GM18870 (cell line): Measurements from ENCODE around the gene NFAM1.

Source experiments
- ATAC-seq: cut with Tn5 transposase; IDR thresholded peaks from one replicate; pipeline ENCODE4 v1.9.1; 2021; ENCODE audit warnings: moderate library complexity; ENCODE audit not compliant: unreplicated experiment

The NFAM1 gene, protein sequence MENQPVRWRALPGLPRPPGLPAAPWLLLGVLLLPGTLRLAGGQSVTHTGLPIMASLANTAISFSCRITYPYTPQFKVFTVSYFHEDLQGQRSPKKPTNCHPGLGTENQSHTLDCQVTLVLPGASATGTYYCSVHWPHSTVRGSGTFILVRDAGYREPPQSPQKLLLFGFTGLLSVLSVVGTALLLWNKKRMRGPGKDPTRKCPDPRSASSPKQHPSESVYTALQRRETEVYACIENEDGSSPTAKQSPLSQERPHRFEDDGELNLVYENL

DNA sequence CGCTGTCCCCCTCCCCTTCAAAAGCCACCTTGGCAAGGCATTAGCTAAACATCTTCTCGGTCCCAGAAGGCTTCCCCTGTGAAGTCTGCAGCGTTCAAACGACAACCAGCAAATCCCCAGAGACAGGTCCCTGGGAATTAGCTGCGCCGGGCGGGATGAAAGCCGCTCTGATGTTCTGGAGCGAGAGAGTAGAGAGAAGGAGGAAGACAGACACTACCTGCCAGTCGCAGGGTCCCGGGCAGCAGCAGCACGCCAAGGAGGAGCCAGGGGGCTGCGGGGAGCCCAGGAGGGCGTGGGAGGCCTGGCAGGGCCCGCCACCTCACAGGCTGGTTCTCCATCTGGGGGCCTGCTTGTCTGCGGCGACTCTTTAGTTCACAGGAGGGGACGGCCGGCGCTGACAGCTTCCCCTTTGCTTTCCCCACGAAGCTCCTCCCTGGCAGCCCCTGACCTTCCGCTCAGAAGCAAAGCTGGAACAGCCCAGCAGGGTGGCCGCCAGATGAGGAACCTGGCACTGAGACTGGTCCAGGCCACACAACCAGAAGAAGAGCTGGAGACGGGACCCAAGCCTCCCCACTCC lies at the start of gene NFAM1:
Gene NFAM1, minus strand, starts transcription at position 384 of the 577 bp plus-strand sequence. Its CDS starts 46 bp downstream, at position 338.
- ATAC-seq = no peak

DNA sequence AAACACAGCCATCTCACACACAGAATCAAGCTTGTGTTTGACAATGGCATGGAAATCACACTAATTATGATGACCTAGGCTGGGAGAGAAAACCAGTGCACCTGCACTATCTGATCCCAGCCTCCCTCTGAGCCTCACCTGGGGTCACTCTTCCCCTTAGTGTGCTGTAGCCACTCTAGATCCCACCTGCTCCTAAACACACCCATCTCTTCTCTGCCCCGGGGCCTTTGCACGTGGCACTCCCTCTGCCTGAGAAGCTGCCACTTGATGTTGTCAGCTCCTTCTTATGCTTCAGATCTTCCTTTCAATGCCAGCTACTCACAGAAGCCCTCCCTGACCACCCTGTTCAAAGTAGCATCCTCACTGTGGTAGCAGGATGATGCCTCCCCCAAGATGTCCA lies 42.9 kb upstream of the NFAM1 start:
- no peak for ATAC-seq

DNA sequence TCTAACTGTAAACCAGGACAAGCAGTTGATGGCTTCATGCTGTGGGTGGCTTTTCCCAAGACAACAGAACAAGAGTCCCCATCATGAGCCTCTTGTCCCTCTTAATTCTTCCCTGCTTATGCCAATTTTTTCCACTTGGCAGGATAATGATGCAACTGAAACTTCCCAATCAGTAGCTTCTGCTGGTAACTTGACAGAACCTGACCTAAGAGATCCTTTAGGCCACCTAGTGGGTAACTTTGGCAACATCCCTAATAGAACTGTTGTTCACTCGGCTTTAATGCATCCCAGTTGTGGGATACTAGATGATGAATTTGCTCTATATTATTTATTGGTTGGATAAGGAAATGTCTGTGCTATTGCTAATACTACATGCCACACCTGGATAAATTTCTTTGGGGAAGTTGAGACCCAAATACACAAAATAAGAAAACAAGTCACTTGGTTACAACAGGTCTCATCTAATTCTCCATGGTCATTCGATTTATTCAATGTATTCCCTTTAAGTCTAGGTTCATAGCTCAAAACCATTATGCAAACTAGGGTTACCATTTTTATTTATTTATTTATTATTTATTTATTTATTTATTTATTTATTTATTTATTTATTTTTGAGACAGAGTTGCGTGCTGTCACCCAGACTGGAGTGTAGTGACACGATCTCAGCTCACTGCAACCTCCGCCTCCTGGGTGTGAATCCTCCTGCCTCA lies 41.4 kb upstream of the NFAM1 start:
- no peak for ATAC-seq

DNA sequence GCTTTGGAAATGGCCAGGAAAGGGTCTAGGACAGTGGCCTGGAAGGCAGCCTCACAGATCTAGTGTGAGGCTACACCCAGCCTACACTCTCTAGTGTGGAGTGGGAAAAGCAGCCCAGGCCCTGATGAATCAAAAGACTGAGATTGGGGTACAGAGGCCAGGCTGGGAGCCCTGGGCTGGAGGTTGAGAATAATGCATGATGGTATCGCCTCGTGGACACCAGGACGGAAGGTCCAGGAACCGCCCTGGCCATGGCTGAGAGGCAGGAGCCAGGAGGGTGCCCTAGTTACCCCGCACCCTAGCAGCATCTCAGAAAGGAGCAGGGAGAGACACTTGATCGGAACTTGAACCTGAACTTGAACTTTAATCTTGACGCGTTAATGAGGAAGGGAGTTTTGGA lies 40.5 kb upstream of the NFAM1 start:
- no peak for ATAC-seq

DNA sequence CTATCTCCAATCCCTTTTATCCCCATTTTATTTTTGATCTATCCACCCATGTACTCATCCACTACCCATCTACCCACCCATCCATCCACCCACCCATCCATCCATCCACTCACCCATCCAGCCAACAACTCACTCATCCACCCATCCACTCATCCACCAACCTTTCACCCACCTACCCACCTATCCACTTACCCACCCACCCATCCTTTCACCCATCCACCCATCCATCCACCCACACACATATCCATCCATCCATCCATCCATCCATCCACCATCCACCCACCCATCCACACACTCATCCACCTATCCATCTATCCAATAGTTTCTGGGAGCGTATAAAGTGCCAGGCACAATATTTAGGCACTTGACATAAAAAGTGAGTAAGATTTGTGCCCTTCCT lies 39.2 kb upstream of the NFAM1 start:
- ATAC-seq = no peak

DNA sequence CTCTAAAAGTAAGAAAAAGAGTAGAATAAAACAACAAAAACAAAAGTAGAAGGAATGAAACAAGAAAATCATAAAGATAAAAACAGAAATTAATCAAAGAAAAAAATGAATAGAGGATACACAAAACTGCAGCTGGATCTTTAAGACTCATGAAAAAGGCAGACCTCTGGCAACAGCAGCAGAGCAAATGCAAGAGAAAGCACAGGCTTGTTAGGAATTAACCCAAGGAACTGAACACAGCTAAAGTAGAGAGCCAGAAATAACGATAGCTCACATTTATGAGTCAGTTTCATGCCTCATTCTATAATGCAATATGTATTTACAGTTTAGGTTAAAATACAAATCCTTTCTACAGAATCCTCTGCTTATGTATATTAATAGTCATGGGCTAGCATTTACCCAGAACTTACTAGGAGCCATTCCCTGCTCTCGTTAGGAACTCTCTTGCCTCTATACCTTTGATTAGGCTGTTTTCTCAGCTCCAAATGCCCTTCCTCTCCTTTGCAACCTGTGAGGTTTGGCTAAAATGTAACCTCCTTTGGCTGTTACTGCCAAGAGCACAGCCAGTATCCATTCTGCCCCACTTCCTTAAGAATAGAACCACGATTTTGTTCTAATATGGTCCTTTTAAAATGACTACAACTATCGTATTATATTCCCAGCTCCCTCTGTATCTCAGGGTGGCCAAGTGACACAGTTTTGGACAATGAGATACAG lies 38.3 kb upstream of the NFAM1 start:
- ATAC-seq = no peak

DNA sequence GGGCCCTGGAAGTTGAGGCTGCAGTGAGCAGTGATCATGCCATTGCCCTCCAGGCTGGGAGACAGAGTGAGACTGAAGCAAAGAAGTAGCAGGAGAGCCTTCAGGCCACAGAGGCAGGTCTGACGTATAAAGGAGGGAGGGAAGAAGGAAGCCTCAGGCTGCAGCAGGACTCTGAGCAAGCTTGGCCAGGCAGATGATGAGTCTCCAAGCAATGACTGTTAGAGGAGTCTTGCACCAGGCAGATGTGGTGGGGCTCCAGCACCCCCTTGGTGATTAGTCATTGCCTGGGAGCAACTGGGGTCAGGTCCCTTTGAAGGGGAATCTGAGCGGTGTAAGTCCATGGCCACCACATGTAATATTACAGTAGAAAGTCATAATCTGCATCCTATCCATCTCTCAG lies 36.6 kb upstream of the NFAM1 start:
- no peak for ATAC-seq

DNA sequence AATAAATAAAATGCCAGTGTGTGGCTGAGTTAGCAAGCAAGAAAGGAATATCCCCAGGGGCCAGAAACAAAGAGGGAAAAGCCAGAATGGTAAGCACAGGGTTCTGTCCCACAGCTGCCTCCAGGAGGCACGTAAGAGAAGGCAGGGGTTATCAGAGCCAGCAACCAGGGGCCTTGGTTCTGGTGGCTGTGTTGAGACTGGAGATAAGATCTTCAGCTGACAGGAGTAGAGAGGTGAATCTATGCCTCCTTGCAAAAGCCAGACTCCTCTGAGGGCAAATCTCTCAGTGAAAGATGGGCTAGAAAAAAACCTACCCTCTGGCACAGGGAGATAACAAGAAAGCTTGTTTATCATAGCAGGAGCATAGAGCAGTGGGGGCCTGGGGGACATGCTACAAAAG lies 29.8 kb upstream of the NFAM1 start:
- ATAC-seq = no peak

DNA sequence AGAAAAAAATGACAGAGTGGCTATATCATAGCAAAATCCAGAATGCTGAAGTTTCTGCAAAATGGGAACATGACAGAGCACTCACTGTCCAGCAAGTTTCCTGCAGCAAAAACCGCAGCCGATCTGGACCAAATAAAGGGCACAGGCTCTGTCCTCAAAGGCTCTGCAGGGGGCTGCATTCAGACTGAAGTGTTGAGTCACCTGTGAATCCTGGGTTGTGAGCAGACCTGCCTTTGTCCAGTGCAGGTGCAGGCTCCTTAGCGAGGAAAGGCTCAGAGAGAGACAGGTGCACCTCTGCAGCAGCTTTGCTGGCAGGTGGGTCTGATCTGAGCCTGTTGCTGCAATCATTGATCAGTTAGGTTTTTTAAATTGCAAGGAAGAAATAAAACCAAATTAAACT lies 29.3 kb upstream of the NFAM1 start:
- ATAC-seq = no peak

DNA sequence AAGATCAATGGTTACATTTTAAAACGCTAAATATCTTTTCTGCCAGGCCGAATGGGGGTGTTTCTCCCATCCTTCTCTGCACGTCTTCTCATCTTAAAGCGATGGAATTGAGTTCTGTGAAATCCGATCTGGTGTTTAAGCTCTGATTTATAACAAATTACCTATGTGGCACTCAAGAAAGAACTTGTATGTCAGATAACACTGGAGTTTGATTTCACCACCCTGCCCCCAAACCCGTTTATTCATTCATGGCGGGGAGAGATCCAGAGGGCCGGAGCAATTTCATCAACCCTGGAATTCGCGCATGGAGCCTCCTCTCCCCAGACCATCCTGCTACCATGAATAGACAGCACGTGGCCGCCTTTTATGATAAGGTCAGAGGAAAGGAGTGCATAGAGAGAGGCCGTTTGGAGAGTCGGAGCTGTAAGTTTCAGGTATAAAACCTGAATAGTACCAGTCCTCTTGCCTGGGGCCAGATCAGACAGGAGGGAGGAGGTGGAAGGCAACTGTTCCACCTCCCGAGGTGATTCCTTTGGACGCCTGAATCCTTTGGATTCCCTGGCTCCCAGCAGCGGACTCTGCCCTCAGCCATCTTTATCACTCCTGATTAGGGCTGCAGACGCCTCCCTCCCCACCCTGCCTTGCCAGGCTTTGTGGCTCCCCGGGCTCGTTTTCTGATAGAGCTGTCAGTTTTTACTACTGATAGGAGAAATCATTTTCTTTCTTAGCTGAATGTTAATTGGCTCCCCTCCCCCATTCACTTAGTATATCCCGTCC lies 27.3 kb upstream of the NFAM1 start:
- no peak for ATAC-seq

DNA sequence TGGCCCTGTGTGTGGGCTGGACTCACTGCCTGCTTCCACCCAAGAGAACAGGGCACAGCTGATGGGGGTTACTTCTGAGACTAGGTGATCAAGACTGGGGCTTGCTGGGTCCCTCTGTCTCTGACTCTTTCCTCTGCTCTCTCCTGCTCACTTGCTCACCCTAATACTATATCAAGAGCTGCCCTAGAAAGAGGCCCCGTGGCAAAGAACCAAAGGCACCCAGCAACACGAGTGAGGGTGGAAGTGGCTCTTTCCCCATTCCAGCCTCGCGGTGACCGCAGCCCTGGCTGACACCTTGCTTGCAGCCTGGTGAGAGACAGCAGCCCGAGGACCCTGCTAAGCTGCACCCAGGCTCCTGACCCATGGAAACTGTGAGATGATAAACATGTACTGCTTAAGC lies 20.7 kb upstream of the NFAM1 start:
- no peak for ATAC-seq

DNA sequence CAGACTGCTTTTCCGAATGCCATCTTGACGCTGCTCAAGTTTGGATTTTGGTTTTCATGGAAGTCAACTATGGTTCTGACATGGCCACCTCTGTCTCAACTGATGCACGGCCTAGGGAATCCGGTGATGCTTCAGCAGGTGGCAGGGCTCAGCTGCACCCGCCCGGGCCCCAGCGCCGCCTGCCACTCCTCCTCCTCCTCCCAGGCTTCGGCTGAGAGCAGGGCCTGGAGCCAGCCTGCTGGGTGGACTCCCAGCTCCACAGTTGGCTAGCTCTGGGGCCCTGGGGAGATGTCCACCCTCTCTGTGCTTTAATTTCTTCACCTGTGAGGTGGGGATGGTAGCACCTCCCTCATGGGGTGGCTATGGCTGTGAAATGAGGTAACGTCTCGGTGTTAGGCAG lies 20.3 kb upstream of the NFAM1 start:
- ATAC-seq = no peak

DNA sequence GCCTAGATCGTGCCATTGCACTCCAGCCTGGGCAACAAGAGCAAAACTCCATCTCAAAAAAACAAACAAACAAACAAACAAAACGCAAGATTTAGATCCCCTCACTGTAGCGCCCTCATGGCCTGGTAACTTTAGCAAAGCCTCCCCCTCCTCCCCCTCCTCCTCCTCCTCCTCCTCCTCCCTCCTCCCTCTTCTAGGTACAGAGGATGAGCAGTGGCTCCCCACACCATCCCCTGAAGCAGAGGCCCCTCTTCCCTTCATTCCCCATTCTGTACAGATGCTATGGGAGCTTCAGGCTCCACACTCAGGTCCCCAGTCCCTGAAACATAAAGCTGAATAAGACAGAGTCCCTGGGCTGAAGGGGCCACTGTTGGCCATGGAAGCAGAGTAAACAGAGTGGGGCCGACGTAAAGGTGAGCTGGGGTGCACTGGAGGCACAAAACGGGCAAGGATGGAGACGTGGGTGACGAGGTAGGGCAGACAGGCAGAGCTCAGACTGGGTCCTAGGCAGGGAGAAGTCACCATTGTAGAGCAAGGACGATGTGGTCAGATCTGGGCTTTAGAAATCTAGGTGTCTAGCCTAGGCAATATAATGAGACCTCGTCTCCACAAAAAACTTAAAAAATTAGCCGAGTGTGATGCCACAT lies 19.4 kb upstream of the NFAM1 start:
- no peak for ATAC-seq

DNA sequence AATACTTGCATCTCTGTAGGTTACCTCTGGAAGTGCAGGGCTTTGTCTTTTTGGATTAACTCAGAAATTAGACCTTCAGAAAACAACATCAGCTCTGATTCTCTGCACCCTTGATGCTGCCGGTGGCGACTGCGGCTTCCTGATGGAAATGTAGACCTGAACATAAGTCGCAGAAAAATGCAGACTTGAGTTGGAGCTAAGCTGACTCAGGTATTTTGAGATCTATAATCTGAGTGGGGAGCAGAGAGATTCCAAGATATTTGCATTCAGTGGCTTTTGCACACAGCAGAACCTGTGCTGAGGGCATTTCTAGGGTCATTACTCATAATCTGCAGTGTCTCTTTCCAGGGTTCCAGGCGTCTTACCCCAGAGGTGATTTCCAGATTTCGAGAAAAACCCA lies 18.7 kb upstream of the NFAM1 start:
- no peak for ATAC-seq

DNA sequence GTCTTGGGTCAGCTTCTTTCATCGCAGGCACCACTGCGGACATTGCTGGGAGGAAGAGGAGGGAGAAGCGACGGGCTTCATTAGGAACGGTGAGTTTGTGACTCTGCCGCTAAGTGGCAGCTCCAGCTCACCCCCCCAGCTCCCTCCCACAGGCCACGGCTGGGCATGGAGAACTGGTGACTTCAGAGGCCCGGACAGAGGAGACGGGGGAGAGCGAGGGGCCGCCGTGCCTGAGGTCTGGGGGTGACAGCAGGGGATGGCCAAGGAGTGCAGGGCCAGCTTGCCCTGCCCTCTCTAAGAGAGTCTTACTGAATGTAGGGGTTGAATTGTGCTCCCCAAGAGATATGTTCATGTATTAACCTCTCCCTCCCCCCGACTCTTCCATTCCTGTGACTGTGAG lies 13.9 kb upstream of the NFAM1 start:
- no peak for ATAC-seq

DNA sequence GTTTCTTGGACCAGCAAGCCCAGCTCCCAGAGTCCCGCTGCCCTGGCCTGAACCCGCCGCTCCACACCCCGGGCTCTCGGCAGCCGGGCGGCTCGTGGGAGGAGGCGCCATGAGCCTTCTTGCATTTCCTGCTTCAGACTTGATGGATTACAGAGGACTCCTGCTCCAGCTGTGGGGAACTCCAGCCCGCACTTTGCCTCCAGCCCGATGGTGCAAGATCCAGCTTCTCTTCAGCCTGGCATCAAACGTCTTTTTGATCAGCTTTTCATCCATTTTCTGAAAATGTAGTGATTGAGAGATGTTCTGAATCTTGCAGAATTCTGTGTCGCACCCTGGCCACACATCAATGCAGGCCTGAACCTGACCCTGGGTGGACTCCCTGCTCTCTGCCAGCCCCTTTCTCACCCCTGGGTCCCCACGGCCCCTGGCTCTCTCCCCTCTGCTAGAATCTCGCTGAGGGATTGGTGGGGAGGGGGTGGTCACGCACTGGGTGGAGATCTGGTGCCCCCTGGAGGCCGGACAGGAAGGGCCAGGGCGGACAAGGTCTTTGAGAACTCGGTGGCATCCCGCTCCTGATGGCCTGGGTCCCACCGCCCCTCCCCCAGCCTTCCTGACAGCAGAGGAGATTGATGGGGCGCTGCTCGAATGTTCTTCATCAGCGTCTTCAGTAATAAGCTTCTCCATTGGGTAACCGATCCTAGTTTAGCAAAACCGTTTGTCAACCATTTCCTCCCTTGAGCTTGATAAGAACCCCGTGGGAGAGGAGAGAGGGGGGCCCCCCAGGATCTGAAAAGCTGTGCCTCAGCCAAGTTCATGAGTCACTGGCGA lies 12.1 kb upstream of the NFAM1 start:
- ATAC-seq = no peak

DNA sequence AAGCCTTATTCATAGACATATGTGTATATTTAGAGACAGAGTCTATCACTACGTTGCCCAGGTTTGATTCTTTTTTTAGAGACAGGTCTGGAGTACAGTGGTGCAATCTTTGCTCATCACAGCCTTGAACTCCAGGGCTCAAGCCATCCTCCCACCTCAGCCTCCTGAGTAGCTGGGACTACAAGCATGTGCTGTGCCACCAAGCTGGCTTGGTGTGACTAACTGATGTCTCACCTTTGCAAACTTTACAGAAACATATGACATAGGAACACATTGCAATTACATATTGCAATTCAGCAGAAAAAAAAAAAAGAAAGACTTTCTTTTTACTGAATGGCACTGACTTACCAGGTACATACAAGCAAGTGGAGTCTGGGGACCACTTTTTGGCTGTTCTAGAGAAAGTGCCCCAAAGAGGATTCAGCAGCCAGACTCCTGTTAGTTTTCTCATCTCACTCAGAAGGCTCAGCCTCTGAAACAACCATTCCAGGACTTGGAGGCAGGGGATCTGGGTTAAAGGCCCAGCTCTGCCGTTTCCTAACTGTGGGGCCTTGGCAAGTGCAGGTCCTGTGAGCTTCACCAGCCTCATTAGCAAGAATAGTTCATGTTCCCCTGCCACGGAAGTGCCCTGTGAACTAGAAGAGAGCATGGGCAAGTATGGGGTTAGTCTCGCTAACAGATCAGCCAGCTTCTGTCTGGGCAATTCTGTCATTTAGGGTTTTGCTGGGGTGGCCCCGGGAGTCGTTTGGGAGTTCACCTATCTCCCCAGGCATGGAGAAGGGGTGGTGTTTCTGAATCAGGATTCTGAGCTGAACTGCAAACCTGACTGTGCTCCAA lies 11.3 kb upstream of the NFAM1 start:
- no peak for ATAC-seq

DNA sequence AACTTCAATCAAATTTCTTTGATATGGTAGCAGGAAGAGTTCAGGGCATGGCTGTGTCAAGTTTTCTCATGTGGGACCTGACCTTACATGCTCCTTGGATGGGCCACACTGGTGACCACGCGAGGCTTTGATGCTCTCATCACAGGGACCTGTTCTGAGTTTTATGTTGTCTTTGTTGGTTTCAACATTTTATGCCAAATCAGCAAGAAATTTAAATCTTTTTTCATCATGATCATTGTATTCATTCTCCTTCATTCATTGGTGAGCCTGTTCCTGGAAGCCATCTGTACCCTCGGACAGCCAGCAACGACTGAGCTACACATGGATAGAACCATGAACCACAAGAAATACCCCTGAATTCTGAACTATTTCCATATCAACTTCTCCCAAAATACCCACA lies 10.5 kb upstream of the NFAM1 start:
- ATAC-seq = no peak

DNA sequence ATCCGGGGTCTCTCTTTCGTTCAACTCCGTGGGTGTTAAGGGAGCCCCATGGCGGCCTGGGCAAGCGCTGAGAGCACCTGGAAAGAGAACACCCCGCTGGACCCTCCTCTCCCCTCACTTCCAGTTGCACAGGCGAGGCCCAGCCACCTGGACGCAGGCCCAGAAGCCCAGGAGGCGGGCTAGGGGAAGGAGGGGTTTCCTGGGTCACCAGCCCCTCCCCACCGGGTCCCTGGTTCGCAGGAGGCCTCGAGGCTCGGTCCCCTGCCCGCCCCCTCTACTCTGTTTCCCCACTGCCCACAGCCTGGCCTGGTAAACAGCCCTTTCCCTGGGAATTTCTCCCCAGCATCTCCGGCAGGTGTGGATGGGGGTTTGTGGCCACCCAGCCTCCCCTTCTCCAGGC lies 8.5 kb upstream of the NFAM1 start:
- no peak for ATAC-seq
